Lower lobe of right lung (tissue), 2 donors: ENCODE results near the gene MMP25. TPM values are rescaled to one million over a fixed set of nuclear protein-coding genes. Genes with fewer than 3 reads are reported as not detected.

ENCODE experiments used
- ATAC-seq, 2 donors: fragments of 200-7000 bp; cut with Tn5 transposase; one replicate each; pipeline ENCODE4 v1.9.1; 2020 to 2022; ENCODE audit warnings: mild to moderate bottlenecking in 2 of 2, moderate library complexity in 2 of 2
- DNase-seq: peaks from one replicate; pipeline ENCODE4 v3.0.0-alpha.2; 2020
- H3K27ac ChIP-seq: fragments of 200-600 bp; one replicate; pipeline ENCODE4 v1.8.0; 2022
- H3K27me3 ChIP-seq: fragments of 200-600 bp; one replicate; pipeline ENCODE4 v1.8.0; 2022; ENCODE audit warnings: low read depth
- H3K36me3 ChIP-seq: fragments of 200-600 bp; one replicate; pipeline ENCODE4 v1.8.0; 2022; ENCODE audit warnings: mild to moderate bottlenecking
- H3K4me1 ChIP-seq: fragments of 200-600 bp; one replicate; pipeline ENCODE4 v1.8.0; 2022
- H3K4me3 ChIP-seq: fragments of 200-600 bp; one replicate; pipeline ENCODE4 v1.8.0; 2022; ENCODE audit warnings: mild to moderate bottlenecking
- H3K9me3 ChIP-seq: fragments of 200-600 bp; one replicate; pipeline ENCODE4 v1.8.0; 2022
- intact Hi-C: fragments of 100-400 bp; cut with DNase I; formaldehyde crosslinking; loops from one replicate; pipeline ENCODE4 v1.11.0; 2022
- total RNA-seq: library from RNA; stranded (reverse); fragmentation: NEBNext Ultra II Directional; extraction: Animal tissue kit (Norgen Biotek cat#: 25700); gene quantifications from one replicate; pipeline ENCODE4 v1.2.1, GENCODE V29; 2021
- TF ChIP-seq, protein P1 (sequence below): fragments of 200-600 bp; IDR thresholded peaks from one replicate; pipeline ENCODE4 v1.8.0; 2022; ENCODE audit warnings: antibody characterized with exemption, mild to moderate bottlenecking
- donor health status: DM: no; HTN: yes; CAD: no; lungs with severe emphysema.

MMP25 gene
- total RNA-seq, 1 donor from 2014 or later: 22.7 TPM

DNA sequence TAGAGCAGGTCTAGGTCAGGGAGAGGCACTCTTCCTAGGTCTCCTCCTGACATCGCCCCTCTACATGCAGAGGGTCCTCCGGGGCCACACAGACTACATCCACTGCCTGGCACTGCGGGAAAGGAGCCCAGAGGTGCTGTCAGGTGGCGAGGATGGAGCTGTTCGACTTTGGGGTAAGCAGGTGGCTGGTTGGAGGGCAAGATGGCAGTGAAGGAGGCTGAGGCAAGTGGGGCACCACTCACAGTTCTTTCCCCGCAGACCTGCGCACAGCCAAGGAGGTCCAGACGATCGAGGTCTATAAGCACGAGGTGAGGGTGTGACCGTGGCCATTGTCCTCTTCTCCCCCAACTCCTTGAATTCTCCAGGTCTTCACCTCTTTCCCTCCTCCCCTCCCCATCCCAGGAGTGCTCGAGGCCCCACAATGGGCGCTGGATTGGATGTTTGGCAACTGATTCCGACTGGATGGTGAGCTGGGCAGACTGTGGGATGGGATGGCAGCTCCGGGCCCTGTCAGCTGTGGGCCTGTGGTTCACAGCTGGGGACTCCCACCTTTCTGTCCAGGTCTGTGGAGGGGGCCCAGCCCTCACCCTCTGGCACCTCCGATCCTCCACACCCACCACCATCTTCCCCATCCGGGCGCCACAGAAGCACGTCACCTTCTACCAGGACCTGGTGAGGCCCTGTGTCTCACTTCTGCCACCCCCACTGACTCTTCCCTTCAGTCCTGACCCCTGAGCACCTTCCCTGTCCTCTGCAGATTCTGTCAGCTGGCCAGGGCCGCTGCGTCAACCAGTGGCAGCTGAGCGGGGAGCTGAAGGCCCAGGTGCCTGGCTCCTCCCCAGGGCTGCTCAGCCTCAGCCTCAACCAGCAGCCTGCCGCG, 19.5 kb upstream of the MMP25 start:
- TF ChIP-seq, protein P1, sequence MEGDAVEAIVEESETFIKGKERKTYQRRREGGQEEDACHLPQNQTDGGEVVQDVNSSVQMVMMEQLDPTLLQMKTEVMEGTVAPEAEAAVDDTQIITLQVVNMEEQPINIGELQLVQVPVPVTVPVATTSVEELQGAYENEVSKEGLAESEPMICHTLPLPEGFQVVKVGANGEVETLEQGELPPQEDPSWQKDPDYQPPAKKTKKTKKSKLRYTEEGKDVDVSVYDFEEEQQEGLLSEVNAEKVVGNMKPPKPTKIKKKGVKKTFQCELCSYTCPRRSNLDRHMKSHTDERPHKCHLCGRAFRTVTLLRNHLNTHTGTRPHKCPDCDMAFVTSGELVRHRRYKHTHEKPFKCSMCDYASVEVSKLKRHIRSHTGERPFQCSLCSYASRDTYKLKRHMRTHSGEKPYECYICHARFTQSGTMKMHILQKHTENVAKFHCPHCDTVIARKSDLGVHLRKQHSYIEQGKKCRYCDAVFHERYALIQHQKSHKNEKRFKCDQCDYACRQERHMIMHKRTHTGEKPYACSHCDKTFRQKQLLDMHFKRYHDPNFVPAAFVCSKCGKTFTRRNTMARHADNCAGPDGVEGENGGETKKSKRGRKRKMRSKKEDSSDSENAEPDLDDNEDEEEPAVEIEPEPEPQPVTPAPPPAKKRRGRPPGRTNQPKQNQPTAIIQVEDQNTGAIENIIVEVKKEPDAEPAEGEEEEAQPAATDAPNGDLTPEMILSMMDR: no peak
- H3K36me3 ChIP-seq: peaks cover 18% of the 10 kb centered on the region
- H3K9me3 ChIP-seq: no peaks in the 10 kb centered on the region
- no peak overlapping the region for H3K4me3 ChIP-seq
- peaks cover 49% of the 10 kb centered on the region for H3K4me1 ChIP-seq
- no peak overlapping the region for H3K27ac ChIP-seq
- no peak for DNase-seq
- peaks cover 31% of the 10 kb centered on the region for H3K27me3 ChIP-seq
- intact Hi-C loops: no loop called here
- ATAC-seq: no peak

DNA sequence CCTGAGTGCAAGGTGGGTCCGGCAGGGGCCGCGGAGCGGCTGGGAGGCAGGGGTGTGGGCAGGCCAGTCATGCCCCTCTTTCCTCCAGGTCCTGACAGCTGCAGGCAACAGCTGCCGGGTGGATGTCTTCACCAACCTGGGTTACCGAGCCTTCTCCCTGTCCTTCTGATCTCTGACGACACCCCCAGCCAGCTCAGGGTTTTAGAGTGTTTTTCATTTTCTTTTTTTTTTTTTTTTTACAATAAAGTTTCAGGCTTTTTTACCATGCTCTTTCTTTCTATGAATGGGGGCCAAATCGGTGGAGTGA, 18.9 kb upstream of the MMP25 start:
- no peaks in the 10 kb centered on the region for H3K9me3 ChIP-seq
- TF ChIP-seq, protein P1: no peak
- H3K4me1 ChIP-seq: peaks cover 43% of the 10 kb centered on the region
- peaks cover 36% of the 10 kb centered on the region for H3K27me3 ChIP-seq
- intact Hi-C loops: no loop called here
- no peak overlapping the region for H3K4me3 ChIP-seq
- peaks cover 18% of the 10 kb centered on the region for H3K36me3 ChIP-seq
- H3K27ac ChIP-seq: no peak overlapping the region
- ATAC-seq (no peak), DNase-seq (no peak)

DNA sequence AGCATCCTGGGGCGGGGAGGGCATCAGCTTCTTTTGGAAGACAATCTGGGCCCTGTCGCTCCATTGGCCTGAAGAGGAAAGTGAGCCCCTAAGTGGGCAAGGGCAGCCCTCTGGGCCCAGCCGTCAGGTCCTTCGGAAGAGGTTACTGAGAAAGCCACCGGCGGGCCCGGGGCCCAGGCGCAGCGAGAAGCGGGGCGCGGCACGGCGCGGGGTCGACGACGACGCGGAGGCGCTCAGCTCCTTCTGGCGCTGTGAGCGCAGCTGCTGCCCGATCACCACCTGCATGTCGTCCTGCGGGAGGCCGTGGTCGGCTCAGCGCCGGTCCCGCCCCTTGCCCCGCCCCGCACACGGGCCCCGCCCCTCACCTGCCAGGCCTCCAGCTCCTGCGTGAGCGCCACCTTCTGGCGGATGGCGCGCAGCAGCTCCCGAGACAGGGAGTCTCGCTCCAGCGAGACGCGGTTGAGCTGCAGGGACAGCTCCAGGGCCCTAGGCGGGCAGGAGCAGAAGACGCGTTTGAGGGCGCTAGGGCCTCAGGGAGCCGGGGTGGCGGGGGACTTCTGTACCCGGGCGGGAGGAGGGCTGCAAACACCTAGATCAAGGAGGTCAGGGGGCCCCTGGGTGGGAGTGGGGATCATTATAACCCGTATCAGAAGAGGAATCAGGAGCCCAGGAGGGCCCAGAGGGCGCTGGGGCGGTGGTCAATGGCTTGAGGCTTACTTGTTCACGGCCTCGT, 18.2 kb upstream of the MMP25 start:
- Histone ChIP-seq H3K36me3 (peaks cover 18% of the 10 kb centered on the region), H3K4me1 (peaks cover 36% of the 10 kb centered on the region), H3K27me3 (peaks cover 43% of the 10 kb centered on the region), H3K27ac (no peak overlapping the region), H3K4me3 (no peak overlapping the region), H3K9me3 (no peaks in the 10 kb centered on the region)
- TF ChIP-seq, protein P1: peak; percentile 77
- ATAC-seq (peak; percentile 63 to 78), DNase-seq (peak; percentile 91)
- intact Hi-C loops: no loop called here

DNA sequence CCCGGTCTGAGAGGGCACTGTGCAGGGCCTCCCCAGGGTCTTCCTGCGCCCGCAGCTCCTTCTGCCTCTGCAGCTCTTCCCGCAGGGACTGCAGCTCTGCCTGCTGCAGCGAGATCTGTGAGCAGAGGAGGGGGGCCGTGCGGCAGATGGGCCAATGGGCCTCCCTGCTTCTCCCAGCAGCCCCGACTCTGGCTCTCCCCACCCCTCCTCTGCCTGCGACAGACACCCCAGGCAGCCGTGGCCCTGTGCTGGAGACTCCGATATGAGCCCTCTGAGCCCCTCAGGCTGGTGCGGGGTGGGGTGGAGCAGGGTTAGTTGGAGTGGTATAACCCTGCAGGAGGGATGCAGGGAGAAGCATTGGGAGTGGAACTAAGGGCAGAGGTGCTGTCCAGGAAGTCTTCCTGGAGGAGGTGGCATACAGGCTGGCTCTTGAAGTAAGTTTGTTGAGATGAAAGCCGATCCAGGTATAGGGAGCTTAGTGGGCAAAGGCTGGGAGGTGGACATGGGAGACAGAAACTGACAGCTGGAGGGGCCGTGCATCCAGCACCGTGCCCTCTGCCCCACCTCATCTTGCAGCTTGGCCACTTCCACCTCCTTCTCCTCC, 17.5 kb upstream of the MMP25 start:
- Histone ChIP-seq H3K9me3 (no peaks in the 10 kb centered on the region), H3K27ac (no peak overlapping the region), H3K4me1 (peaks cover 31% of the 10 kb centered on the region), H3K4me3 (no peak overlapping the region), H3K36me3 (peaks cover 18% of the 10 kb centered on the region), H3K27me3 (peaks cover 48% of the 10 kb centered on the region)
- ATAC-seq (no peak), DNase-seq (no peak)
- TF ChIP-seq, protein P1: no peak
- intact Hi-C loops: no loop called here

DNA sequence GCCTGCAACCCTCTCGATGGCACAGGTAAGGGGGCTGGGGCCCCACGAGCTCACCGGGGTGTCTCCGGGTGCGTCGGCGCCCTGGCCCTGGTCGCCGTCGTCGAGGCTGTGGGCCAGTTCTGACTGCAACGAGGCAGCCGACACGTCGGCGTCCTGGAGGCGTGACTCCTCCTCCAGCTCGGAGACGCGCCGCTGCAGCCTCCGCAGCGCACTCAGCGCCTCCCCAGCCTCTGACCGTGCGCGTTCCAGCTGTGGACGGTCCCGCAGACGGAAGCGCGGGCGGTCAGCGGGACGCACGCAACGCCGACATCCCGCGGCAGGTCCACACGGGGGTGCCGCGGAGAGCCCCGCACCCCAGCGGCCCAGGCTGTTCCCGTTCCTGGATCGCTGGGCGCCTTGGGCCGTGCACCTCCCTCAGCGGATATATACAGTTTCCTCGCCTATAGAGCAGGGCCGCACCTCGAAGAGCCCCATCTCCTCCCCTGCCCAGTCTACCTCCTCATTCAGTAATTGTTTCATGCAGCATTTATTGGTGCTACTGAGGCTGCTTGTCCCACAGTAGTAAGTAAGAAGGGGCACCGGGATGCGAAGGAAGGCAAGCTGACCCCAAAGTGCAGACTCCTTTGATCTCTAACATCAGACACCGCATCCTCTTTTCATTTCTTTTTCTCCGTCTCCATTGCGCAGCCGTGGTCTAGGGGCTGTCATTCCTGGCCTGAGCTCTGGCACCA, 16.7 kb upstream of the MMP25 start:
- Histone ChIP-seq H3K36me3 (peaks cover 18% of the 10 kb centered on the region), H3K27me3 (peaks cover 56% of the 10 kb centered on the region), H3K4me3 (peak overlapping the region; percentile 27), H3K9me3 (no peaks in the 10 kb centered on the region), H3K4me1 (peaks cover 26% of the 10 kb centered on the region), H3K27ac (no peak overlapping the region)
- intact Hi-C loops: no loop called here
- ATAC-seq: no peak
- TF ChIP-seq, protein P1: no peak
- no peak for DNase-seq
